D721Med (cell line): ENCODE results near the gene KANTR.

Experiments used
- DNase-seq: peaks from one replicate; pipeline ENCODE4 v3.0.0; 2011; ENCODE audit warnings: low spot score; ENCODE audit not compliant: insufficient read length
- FAIRE-seq: peaks from 2 replicates; lab custom pipeline; 2011; peaks lifted over from hg19 to GRCh38; lab: Jason Lieb, UNC
- TF ChIP-seq, protein P1 (sequence below): IDR thresholded peaks from 2 replicates; pipeline ENCODE4 v1.5.1; 2012; ENCODE audit warnings: mild to moderate bottlenecking, control low read depth; ENCODE audit not compliant: insufficient read depth; ENCODE audit errors: missing control alignments

Gene KANTR

DNA sequence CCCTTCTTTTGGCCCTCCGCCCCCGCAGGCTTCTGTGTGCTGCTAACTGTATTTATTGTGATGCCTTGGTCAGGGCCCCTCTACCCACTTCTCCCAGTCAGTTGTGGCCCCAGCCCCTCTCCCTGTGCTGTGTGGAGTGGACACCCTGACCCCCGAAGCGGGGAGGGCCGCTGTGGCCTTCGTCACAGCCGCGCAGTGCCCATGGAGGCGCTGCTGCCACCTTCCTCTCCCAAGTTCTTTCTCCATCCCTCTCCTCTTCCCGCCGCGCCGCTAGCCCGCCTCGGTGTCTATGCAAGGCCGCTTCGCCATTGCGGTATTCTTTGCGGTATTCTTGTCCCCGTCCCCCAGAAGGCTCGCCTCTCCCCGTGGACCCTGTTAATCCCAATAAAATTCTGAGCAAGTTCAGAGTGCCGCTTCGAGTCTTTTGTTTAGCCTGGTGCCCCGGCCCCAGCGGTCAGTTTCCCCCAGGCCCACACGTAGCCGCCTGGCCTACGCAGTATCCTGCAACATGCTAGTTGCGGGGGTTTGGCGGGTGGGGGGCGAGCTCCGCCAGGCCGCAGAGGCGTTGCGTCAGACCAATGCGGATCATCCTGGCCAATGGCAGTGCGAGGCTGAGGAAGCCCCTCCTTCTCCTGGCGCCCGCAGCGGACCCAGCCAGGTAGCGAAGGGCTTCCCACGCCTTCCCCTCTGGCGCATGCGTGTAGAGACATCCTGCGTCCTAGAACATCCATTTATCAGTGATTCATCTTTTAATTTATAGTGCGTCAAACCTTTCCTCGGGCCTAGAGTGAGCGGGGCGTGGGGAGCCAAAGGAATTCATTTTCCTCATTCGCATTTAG is 5.6 kb upstream of the KANTR start:
- DNase-seq, result peak; percentile 62
- TF ChIP-seq, protein P1, sequence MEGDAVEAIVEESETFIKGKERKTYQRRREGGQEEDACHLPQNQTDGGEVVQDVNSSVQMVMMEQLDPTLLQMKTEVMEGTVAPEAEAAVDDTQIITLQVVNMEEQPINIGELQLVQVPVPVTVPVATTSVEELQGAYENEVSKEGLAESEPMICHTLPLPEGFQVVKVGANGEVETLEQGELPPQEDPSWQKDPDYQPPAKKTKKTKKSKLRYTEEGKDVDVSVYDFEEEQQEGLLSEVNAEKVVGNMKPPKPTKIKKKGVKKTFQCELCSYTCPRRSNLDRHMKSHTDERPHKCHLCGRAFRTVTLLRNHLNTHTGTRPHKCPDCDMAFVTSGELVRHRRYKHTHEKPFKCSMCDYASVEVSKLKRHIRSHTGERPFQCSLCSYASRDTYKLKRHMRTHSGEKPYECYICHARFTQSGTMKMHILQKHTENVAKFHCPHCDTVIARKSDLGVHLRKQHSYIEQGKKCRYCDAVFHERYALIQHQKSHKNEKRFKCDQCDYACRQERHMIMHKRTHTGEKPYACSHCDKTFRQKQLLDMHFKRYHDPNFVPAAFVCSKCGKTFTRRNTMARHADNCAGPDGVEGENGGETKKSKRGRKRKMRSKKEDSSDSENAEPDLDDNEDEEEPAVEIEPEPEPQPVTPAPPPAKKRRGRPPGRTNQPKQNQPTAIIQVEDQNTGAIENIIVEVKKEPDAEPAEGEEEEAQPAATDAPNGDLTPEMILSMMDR, result no peak
- no peak for FAIRE-seq

DNA sequence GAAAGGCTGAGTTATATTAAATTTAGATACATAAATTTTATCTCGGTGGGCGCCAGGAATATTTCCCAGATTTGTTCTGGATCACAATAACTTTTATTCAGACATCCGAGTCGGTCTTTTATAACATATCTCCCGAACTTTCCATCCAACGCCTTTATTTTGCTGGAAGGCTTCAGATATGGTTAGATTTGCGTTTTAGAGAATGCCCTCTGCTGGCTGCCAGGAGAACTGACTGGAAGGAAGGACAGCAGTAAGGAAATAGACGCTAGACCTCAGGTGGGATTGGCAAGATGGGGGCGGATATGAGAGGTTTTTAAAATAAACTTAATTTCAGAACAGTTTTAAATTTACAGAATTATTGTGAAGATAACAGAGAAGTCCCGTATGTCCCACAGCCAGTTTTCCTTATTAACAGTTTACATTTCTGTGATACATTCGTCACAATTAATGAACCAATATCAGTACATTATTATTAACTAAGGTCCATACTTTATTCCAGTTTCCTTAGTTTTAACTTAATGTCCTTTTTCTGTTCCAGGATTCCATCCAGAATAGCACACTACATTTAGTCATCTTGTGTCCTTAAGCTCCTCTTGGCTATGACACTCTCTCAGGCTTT is 4.6 kb upstream of the KANTR start:
- FAIRE-seq, result peak; percentile 94

DNA sequence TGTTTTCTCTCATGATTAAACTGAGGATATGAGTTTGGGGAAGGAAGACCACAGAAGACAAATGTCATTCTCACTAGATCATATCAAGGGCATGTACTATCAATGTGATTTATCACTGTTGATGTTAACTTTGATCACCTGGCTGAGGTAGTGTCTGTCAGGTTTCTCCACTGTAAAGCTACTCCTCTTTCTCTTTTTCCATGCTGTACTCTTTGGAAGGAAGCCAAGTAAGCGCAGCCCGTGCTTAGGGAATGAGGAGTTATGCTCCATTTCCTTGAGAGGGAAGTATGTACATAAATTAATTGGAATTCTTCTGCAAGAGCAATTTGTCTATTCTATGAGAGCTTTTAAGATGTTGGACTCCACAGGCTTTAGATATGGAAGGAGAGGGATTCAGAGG is 4.0 kb upstream of the KANTR start:
- no peak for DNase-seq

More for the DNA sequence above, 4.6 kb upstream of the KANTR start:
- TF ChIP-seq, protein P1, result peak; percentile 67
- no peak for DNase-seq

DNA sequence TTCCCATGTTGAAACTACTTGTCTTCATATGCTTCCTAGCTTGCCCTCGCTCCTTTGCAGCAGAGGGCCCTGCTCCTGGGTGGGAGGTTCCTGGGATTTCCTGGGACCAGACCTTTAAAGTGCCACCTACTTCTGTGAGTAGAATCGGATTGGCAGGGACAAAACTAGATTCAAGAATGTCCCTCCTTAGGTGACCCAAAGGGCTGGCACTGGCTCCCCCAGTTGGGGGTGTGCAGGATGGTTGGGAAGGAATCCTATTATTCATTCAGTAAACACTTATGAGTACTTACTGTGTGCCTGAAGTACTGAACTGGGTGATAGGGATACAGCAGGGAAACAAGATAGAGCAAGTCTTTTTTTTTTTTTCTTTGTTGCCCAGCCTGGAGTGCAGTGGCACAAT is 2.6 kb upstream of the KANTR start:
- TF ChIP-seq, protein P1, result no peak
- FAIRE-seq (no peak), DNase-seq (no peak)

More for the DNA sequence above, 4.0 kb upstream of the KANTR start:
- TF ChIP-seq, protein P1, result no peak
- no peak for FAIRE-seq

DNA sequence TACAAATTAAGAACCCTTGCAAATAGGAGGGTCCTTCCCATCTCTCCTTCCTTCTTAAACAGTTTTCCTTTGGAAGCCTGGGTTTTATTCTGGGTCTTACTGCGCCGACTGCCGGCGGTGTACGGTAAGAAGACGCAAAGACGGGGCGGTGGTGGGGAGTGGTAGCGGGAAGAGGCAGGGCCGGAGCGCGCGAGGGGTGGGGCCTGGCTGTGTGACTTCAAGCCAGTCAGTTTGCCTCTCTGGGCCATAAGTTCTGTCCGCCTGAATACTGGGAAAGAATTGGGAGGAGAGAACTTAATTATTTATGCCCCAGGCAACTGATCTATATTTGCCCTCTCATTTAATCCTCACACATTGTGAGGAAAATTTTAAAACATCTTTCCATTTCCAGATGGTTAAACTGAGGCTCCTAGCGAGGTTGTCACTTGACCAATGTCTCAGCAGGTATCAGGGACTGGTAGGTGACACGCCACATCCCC is 726 bp upstream of the KANTR start:
- peak; percentile 31 for DNase-seq
- no peak for FAIRE-seq
- TF ChIP-seq, protein P1, result peak; percentile 54

DNA sequence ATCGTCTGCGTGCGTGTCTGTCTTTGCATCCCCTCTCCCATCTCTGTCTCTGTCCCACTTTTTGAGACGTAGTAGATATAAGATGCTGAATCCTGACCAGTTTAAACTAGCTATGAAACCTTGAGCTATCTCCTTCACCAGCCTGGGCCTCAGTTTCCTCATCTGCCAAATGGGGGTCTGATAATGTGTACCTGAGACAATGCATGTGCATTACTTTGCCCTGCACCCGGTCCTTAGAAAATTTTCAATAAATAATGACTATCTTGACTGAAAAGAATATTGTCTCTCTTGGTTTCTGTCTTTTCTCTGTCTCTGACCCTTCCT is 602 bp downstream of the KANTR start:
- DNase-seq, result no peak
- TF ChIP-seq, protein P1, result no peak
- FAIRE-seq, result no peak

DNA sequence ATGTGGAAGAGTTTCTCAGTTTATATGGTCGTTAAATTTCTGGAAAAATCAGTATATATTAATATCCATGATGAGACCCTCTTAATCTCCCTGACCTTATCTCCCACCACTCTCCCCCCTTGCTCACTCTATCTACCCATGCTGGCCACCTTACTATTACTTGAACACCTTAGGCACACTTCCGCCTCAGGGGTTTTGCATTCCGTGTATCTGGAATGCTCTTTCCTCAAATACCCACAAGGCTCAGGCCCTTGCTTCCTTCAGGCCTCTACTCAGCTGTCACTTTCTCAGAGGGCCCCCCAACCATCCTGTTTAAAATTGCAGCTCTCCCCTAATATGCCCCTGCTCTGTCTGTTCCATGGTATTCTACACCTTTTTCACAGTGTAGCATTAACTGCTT is 1.9 kb downstream of the KANTR start:
- TF ChIP-seq, protein P1, result no peak
- DNase-seq, result no peak
- FAIRE-seq, result no peak
